Mammary epithelial cell (primary cell): ENCODE measurements around the gene MAGIX.

Experiments used
- EZH2 ChIP-seq: IDR thresholded peaks from 2 replicates; pipeline ENCODE4 v1.6.1; 2012; ENCODE audit warnings: low read length, inconsistent platforms, borderline replicate concordance
- TF ChIP-seq, protein P1 (sequence below), 2 donors: IDR thresholded peaks in 1 of 2; conservative IDR thresholded peaks in 1 of 2; 2 replicates each; pipeline ENCODE4 v1.5.1; 2011 to 2012; ENCODE audit warnings: inconsistent platforms in 2 of 2, low read length in 2 of 2, mild to moderate bottlenecking in 2 of 2, control low read depth in 1 of 2, low read depth in 1 of 2; ENCODE audit not compliant: insufficient read depth in 1 of 2; ENCODE audit errors: extremely low read depth in 1 of 2

GRCh38 chrX:49171752-49172279, 9.3 kb downstream of the MAGIX start, which contains the start of gene PLP2:
- TF ChIP-seq, protein P1, sequence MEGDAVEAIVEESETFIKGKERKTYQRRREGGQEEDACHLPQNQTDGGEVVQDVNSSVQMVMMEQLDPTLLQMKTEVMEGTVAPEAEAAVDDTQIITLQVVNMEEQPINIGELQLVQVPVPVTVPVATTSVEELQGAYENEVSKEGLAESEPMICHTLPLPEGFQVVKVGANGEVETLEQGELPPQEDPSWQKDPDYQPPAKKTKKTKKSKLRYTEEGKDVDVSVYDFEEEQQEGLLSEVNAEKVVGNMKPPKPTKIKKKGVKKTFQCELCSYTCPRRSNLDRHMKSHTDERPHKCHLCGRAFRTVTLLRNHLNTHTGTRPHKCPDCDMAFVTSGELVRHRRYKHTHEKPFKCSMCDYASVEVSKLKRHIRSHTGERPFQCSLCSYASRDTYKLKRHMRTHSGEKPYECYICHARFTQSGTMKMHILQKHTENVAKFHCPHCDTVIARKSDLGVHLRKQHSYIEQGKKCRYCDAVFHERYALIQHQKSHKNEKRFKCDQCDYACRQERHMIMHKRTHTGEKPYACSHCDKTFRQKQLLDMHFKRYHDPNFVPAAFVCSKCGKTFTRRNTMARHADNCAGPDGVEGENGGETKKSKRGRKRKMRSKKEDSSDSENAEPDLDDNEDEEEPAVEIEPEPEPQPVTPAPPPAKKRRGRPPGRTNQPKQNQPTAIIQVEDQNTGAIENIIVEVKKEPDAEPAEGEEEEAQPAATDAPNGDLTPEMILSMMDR (conservative IDR thresholded peaks at IDR 0.05 in 1 of 2, IDR thresholded peaks at IDR 0.05 in 1 of 2; ENCODE audit: extremely low read depth in 1 of 2, insufficient read depth in 1 of 2, low read depth in 1 of 2, low read length in 2 of 2), result no peak
- no peak for TF ChIP-seq EZH2
